HEK293 (cell line): ENCODE data around the gene PDE8B.

Experiments used
- BCL11A ChIP-seq: fragments of 450-650 bp; formaldehyde crosslinking; IDR thresholded peaks from 2 replicates; pipeline ENCODE4 v1.5.1; 2016; ENCODE audit warnings: low read depth, missing biosample characterization, missing genetic modification characterization
- SCRT2 ChIP-seq: fragments of 450-650 bp; formaldehyde crosslinking; IDR thresholded peaks from 2 replicates; pipeline ENCODE4 v1.5.1; 2016; ENCODE audit warnings: missing biosample characterization, missing genetic modification characterization
- ZEB2 ChIP-seq: fragments of 450-650 bp; formaldehyde crosslinking; IDR thresholded peaks from 2 replicates; pipeline ENCODE4 v1.5.1; 2016; ENCODE audit warnings: missing biosample characterization, missing genetic modification characterization
- ZNF112 ChIP-seq: fragments of 450-650 bp; formaldehyde crosslinking; IDR thresholded peaks from 2 replicates; pipeline ENCODE4 v1.5.0; 2017; ENCODE audit warnings: missing biosample characterization, missing genetic modification characterization
- ZNF140 ChIP-seq: fragments of 450-650 bp; formaldehyde crosslinking; IDR thresholded peaks from 2 replicates; pipeline ENCODE4 v1.5.1; 2016; ENCODE audit warnings: missing biosample characterization, missing genetic modification characterization
- ZNF266 ChIP-seq: fragments of 450-650 bp; formaldehyde crosslinking; IDR thresholded peaks from 2 replicates; pipeline ENCODE4 v1.5.1; 2016; ENCODE audit warnings: missing biosample characterization, missing genetic modification characterization, low read depth
- ZNF558 ChIP-seq: fragments of 450-650 bp; formaldehyde crosslinking; IDR thresholded peaks from 2 replicates; pipeline ENCODE4 v1.5.1; 2016; ENCODE audit warnings: missing biosample characterization, missing genetic modification characterization
- TF ChIP-seq, protein P1 (sequence below): fragments of 450-650 bp; formaldehyde crosslinking; IDR thresholded peaks from 2 replicates; pipeline ENCODE4 v1.5.1; 2016; ENCODE audit warnings: missing biosample characterization, missing genetic modification characterization
- TF ChIP-seq, protein P2 (sequence below): fragments of 450-650 bp; formaldehyde crosslinking; IDR thresholded peaks from 2 replicates; pipeline ENCODE4 v1.5.1; 2017; ENCODE audit warnings: missing biosample characterization, missing genetic modification characterization
- TF ChIP-seq, protein P3 (sequence below): fragments of 450-650 bp; formaldehyde crosslinking; IDR thresholded peaks from 2 replicates; pipeline ENCODE4 v1.5.1; 2017; ENCODE audit warnings: missing biosample characterization, missing genetic modification characterization

DNA sequence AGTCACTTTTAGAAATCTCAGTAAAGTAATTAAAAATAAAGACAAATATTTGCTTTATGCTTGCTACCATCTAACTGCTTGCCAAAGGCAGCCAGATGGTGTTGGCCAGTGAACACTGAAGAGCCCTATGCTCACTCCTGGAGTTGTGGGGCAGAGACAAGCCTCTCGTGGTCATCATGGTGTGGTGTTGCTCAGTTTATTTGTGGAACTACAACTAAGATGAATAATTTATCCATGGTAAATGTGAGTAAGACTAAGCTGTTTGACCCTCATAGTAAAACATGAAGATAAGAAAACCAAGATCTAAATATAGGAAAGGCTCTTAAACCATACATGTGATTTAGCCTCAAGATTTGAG lies 100.7 kb downstream of the PDE8B start:
- TF ChIP-seq SCRT2 (no peak), ZNF140 (tag by site-specific recombination) (no peak), ZNF266 (tag by site-specific recombination) (no peak), ZNF558 (tag by site-specific recombination) (no peak), ZNF112 (tag by site-specific recombination) (no peak), BCL11A (tag by site-specific recombination) (no peak), ZEB2 (tag by site-specific recombination) (no peak)
- TF ChIP-seq, protein P1, sequence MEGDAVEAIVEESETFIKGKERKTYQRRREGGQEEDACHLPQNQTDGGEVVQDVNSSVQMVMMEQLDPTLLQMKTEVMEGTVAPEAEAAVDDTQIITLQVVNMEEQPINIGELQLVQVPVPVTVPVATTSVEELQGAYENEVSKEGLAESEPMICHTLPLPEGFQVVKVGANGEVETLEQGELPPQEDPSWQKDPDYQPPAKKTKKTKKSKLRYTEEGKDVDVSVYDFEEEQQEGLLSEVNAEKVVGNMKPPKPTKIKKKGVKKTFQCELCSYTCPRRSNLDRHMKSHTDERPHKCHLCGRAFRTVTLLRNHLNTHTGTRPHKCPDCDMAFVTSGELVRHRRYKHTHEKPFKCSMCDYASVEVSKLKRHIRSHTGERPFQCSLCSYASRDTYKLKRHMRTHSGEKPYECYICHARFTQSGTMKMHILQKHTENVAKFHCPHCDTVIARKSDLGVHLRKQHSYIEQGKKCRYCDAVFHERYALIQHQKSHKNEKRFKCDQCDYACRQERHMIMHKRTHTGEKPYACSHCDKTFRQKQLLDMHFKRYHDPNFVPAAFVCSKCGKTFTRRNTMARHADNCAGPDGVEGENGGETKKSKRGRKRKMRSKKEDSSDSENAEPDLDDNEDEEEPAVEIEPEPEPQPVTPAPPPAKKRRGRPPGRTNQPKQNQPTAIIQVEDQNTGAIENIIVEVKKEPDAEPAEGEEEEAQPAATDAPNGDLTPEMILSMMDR (tag by site-specific recombination) = no peak
- TF ChIP-seq, protein P2, sequence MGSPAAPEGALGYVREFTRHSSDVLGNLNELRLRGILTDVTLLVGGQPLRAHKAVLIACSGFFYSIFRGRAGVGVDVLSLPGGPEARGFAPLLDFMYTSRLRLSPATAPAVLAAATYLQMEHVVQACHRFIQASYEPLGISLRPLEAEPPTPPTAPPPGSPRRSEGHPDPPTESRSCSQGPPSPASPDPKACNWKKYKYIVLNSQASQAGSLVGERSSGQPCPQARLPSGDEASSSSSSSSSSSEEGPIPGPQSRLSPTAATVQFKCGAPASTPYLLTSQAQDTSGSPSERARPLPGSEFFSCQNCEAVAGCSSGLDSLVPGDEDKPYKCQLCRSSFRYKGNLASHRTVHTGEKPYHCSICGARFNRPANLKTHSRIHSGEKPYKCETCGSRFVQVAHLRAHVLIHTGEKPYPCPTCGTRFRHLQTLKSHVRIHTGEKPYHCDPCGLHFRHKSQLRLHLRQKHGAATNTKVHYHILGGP (tag by site-specific recombination) = no peak
- TF ChIP-seq, protein P3, sequence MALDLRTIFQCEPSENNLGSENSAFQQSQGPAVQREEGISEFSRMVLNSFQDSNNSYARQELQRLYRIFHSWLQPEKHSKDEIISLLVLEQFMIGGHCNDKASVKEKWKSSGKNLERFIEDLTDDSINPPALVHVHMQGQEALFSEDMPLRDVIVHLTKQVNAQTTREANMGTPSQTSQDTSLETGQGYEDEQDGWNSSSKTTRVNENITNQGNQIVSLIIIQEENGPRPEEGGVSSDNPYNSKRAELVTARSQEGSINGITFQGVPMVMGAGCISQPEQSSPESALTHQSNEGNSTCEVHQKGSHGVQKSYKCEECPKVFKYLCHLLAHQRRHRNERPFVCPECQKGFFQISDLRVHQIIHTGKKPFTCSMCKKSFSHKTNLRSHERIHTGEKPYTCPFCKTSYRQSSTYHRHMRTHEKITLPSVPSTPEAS (tag by site-specific recombination) = no peak
